ENCODE results near the gene OSBPL7.

DNA sequence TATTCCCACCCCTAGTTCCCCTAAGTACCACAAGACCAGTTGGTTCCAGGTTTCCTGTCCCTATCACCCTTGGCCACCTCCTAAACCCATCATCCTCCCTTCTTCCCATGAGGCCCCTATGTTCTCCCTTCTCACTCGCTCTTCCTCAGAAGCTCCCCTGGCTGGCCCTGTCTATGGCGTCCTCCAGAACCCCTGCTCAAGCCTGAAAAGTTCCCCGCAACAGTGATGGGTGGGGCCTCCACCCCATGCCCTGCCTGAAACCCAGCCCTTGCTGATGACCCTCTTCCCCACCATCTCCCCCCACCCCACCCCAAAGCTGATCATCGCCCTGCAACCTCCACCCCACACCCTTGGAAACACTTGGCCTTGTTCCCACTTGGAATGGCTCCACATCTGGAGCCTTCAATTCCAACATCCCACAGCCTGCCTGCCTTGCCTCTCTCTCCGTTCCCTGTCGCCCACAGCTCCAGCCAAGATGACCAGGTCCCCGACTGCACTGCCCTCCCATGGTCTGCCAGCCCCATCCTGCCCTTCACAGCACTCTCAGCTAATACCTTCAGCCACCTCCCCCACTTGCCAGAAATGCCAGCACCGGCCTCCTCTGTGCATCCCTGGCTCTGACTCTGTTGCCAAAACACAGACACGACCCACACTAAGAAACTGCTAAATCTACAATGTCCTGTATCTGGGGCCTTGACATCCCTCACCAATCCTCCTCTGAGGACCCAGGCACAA is 10.5 kb downstream of the OSBPL7 start:
- TF ChIP-seq SRSF1 (optimal IDR thresholded peaks at IDR 0.05; ENCODE audit: low read depth, low read length), result no peak
- TF ChIP-seq MEIS2 (CRISPR knock-in tag; IDR thresholded peaks at IDR 0.05), result no peak
- TF ChIP-seq ZNF747 (CRISPR knock-in tag; IDR thresholded peaks at IDR 0.05; ENCODE audit: borderline replicate concordance), result no peak
- no peak for TF ChIP-seq RFX1 (IDR thresholded peaks at IDR 0.05)
- TF ChIP-seq, protein P1, sequence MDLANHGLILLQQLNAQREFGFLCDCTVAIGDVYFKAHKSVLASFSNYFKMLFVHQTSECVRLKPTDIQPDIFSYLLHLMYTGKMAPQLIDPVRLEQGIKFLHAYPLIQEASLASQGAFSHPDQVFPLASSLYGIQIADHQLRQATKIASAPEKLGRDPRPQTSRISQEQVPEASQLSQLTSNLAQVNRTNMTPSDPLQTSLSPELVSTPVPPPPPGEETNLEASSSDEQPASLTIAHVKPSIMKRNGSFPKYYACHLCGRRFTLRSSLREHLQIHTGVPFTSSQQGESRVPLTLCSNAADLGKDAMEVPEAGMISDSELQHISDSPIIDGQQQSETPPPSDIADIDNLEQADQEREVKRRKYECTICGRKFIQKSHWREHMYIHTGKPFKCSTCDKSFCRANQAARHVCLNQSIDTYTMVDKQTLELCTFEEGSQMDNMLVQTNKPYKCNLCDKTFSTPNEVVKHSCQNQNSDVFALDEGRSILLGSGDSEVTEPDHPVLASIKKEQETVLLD (CRISPR knock-in tag; IDR thresholded peaks at IDR 0.05; ENCODE audit: low read depth), result no peak
- TF ChIP-seq SAP130 (CRISPR knock-in tag; IDR thresholded peaks at IDR 0.05; ENCODE audit: low read depth), result no peak
- TF ChIP-seq, protein P2, sequence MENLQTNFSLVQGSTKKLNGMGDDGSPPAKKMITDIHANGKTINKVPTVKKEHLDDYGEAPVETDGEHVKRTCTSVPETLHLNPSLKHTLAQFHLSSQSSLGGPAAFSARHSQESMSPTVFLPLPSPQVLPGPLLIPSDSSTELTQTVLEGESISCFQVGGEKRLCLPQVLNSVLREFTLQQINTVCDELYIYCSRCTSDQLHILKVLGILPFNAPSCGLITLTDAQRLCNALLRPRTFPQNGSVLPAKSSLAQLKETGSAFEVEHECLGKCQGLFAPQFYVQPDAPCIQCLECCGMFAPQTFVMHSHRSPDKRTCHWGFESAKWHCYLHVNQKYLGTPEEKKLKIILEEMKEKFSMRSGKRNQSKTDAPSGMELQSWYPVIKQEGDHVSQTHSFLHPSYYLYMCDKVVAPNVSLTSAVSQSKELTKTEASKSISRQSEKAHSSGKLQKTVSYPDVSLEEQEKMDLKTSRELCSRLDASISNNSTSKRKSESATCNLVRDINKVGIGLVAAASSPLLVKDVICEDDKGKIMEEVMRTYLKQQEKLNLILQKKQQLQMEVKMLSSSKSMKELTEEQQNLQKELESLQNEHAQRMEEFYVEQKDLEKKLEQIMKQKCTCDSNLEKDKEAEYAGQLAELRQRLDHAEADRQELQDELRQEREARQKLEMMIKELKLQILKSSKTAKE (CRISPR knock-in tag; IDR thresholded peaks at IDR 0.05; ENCODE audit: borderline replicate concordance), result no peak
- no peak for TF ChIP-seq ZNF720 (CRISPR knock-in tag; IDR thresholded peaks at IDR 0.05)
- no peak for TF ChIP-seq HES4 (CRISPR knock-in tag; IDR thresholded peaks at IDR 0.05; ENCODE audit: borderline replicate concordance)

Data from HepG2 (cell line).